GM18511 (cell line): Measurements from ENCODE around the gene LPO.

ENCODE experiments used
- ATAC-seq: cut with Tn5 transposase; IDR thresholded peaks from one replicate; pipeline ENCODE4 v1.9.1; 2021; ENCODE audit warnings: mild to moderate bottlenecking, moderate library complexity; ENCODE audit not compliant: unreplicated experiment

Gene LPO

DNA sequence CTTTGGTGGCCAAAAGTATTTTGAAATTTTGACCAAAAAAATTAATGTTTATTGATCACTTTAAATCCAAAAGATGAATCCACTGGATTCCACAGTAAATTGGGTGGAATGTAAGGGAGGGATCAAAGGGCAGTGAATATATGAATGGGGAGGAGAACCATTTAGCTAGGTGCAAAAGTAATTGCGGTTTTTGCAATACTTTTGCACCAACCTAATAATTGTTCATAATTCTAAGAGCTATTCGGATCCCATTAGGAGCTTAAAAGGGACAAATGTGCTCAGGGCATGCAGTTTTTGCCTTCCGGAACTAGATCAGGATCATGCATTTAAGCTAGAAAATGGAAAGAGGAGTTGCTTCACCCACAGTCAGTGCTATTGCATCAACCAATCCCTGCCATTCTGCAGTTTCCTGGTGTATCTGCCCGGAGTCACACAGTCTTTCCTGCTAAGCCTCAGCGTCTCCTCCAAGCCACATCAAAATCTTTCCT is at the start of gene LPO:
TSS of gene LPO (plus strand) at position 438 of the 488 bp plus-strand sequence. CDS start 4,396 bp downstream, outside the sequence.
- no peak for ATAC-seq

DNA sequence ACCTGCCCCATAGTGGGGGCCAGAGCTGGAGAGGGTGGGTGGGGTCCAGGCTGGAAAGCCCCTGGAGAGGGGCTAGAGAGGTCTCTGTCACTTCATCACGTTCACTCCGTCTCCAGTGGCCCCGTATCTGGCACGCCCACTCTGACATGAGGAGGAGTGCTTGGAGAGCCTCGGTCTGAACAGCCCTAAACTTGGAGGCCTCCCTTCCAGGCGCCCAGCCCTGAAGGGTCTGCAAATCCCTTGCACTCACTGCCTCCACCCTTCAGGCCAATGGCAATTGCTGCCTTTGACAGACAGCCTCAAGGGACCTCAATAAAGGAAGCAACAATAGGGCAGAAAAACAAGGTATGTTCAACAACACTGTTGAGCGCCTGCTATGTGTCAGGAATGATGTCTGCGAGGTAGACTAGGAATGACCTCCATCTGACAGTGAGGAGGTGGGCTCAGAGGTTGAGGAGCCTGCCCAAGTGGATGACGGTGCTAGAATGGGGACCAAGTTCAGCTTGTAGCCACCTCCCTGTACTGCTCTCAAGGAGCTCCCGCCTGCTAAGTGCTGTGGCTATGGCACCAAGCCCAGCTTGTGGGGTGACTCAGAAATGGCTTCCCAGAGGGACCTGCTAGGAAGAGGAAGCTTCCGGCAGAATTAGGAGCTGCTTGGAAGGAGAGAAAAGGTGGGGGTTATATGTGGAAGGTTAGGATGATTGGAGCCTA is 48.8 kb upstream of the LPO start:
- no peak for ATAC-seq

DNA sequence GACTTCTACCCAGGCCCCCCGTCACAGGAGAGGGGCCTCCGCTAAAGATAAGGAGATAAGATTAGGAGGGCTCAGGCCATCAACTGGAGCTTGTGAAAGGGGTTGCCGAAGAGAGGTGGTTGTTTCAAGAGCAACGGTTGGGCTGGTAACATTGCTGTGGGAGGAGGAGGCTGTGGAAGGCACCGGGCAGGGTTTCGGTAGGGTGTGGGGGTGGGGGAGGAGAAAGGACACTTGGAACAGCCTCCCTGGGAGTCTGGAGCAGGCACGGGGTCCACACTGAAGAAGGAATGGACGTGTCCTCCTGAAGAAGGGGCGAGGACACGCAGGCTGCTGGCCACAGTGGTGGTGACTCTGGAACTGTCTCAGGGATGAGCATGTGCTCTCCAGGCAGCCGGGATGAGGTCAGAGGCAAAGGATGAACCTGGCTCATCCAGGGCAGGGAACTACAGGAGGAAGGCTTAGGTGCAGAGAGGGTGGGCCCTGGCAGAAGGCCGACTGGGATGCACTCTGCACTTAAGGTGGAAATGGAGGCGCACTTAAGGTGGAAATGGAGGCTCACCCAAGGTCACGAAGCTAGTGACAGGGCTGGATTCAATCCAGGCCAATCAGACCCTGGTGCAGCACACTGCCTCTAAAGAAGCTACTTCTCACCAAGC is 47.0 kb upstream of the LPO start:
- ATAC-seq = no peak

DNA sequence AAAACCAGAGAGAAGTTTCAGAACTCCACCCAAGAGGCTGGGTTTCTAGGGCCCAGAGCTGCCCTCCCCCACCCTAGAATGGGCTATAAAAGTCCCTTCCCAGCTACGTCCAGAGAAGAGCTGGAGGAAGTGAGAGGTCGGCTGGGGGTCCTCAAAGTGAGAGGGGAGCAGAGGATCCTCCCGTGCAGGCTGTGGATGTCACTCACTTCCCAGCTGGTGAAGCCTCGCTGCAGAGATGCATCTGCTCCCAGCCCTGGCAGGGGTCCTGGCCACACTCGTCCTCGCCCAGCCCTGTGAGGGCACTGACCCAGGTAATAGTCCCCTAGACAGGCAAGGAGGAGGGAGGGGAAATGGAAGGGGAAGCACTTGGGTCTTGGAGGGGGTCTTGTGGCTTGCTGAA is 45.8 kb upstream of the LPO start, which contains the start of gene EPX:
TSS of gene EPX (plus strand) at position 115 of the 400 bp plus-strand sequence. CDS start at position 236, 121 bp downstream.
- ATAC-seq = no peak

DNA sequence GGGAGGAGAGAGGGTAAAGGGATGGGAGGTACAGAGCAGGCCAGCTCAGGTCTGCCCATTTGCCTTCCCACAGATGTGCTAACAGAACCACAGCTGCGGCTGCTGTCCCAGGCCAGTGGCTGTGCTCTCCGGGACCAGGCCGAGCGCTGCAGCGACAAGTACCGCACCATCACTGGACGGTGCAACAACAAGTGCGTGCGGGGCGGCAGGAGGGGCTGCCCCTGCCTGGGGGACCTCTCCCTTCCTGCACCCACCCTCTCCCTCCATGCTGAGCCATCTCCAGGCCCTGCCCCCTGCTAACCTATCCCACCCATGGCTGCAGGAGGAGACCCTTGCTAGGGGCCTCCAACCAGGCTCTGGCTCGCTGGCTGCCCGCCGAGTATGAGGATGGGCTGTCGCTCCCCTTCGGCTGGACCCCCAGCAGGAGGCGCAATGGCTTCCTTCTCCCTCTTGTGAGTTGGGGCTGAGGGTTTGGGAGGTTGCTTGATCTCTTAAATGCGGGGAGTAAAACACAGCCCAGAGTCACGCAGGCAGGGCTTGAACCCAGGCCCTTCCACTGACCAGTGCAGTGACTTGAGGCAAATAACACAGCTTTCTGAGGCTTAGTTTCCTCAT is 44.6 kb upstream of the LPO start:
- ATAC-seq = no peak

DNA sequence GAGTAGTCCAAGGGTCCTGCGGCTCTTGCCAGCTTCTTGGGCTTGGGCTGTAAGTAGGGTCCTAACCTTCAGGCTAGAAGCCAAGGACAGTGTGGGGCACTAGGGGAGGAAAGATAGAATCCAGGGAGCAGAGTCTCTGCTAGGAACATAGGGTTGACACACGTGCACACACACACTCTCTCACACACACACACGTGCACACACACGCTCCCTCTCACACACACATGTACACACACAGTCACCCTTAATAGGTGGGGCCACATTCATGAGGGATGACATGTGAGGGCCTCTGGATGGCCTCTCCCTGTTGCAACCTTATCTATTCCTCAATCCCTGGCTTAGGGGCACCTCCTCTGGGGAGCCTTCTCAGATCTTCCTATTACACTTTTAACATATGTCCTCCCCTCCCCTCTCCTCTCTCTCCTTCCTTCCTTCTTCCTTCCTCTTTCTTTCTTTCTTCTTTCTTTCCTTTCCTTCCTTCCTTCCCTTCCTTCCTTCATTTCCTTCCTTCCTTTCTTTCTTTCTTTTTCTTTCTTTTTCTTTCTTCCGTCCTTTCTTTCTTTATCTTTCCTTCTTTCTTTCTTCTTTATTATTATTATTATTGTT is 42.8 kb upstream of the LPO start:
- no peak for ATAC-seq

DNA sequence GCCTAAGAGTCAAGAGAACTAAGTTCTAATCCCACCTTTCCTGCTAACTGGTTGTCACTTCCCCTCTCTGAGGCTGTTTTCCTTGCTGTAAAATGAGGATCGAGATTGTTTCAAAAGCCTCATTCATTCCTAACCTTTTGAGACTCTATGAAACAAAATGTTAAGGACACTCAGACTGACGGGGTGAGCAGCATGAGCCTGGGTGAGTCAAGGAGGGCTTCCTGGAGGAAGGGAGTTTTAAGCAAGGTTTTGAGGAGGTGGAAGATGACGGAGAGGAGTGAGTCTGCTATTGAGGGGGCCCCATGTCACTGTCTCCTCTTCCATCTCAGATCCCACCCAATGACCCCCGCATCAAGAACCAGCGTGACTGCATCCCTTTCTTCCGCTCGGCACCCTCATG is 41.8 kb upstream of the LPO start:
- ATAC-seq = no peak

DNA sequence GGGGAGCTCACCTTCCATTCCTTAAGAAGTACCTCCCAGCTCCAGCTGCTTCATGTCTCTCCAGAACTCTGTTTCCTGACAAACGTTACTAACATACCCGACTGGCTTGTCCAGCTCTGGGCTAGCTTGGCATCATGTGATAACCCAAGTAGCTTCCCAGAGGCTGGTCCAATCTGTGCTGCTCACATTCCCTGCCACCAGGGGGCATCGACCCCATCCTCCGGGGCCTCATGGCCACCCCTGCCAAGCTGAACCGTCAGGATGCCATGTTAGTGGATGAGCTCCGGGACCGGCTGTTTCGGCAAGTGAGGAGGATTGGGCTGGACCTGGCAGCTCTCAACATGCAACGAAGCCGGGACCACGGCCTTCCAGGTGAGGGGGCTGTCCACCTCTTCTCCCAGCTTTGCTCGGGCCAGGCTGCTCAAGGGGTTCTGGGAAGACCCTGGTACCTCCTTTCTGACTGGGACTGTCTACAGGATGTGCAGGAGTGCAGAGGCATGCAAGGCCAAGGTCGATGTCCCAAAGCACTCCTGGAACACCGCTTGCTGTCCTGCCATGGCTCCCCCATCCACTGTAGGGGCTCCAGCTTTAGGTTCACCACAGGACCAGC is 38.3 kb upstream of the LPO start:
- no peak for ATAC-seq

DNA sequence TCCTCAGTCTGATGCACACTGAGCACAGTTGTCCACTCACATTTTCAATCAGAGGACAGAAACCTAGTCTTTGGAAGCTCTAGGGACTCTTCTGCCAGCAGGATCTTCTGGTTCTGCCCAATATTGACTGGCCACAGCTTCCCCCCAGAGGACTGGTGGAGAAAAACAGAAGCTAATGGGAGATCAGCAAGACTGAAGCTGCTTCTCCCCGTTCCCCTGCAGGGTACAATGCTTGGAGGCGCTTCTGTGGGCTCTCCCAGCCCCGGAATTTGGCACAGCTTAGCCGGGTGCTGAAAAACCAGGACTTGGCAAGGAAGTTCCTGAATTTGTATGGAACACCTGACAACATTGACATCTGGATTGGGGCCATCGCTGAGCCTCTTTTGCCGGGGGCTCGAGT is 35.5 kb upstream of the LPO start:
- ATAC-seq = no peak

DNA sequence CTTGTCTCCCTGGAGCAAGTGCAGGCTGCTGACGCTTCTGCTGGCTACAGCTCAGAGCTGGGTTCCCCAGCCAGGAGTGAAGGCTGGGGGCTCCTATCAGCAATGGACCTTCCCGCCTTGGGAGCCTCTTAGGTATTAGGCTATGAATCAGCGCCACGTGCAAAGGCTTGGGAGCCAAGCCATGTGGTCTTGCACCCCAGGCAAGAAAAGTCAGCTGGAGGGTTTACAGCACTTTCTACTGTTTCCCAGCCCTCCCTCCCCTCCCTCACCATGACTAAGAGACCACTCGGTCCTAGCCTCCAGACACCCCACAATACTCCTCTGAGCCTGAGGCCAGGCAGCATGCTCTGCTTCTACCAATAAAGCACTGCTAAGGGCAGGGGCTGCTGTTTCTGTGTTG is 33.6 kb upstream of the LPO start:
- ATAC-seq = no peak

DNA sequence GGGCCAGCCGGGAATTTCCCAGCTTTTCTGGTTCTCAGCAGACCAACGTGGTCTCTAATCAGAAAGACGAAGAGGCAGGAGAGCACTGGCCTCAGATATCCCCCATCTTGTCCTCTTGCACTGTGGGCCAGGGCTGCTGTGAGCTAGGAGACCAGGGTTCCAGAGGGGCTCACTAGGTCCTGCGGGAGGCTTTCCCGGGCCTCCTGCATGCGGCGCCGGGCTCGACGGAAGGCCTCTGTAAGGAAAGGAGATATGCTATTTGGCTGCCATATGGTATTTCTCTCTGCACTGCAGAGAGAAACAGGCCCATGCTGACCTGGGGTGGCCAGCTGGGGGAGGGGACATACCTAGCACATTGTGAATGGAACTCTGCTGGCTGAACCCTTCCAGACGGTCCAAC is 32.4 kb upstream of the LPO start:
- ATAC-seq = no peak

DNA sequence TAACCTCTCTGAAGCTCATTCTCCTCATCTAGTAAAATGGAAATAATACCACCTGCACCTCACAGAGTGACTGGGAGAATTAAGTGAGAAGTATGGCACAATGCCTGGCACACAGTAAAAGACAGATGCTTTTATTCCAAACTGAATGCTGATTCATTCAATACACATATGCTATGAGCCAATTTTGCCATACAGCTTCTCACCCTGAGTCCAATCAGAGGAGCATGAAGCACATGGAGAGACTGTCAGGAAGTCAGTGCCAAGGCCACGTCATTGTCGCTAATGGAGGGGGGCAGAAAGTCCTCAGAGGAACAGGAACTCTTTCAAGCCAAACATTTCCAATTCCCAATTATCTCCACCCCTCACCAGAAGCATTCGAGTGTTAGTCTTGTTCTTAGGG is 30.9 kb upstream of the LPO start:
- no peak for ATAC-seq

DNA sequence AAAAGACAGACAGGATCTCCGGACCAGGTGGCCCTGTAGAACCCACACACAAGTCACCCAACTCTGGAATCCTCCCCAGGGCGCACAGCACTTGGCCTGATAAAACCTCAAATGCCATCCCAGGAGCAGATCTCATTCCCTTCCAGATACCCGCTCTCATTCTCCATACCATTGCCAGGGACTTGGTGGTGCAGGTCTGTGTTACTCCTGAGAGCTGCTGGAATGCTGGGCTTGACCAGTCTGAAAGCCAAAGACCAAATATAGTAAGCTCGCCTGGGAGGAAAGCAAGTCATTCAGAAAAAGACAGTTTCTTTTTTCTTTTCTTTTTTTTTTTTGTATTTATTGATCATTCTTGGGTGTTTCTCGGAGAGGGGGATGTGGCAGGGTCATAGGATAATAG is 30.0 kb upstream of the LPO start:
- ATAC-seq = no peak

DNA sequence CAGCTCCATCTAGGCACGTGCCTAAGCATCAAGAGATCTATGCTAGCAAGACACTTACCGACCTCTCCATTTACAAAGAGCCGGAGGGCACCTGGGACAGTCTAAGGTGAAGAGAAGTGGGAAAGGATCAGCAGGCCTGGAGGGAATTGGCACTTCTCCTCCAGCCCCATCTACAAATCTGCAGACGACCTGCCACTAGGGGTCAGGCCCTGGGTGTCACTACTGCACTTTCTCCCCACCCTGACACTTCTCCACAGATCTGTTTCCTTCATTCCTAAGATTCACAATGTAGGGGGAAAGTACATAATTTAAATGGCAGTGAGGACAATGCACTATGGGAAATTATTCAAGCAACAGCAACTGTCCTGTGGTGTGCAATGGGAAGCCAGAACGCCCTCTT is 27.5 kb upstream of the LPO start:
- no peak for ATAC-seq

DNA sequence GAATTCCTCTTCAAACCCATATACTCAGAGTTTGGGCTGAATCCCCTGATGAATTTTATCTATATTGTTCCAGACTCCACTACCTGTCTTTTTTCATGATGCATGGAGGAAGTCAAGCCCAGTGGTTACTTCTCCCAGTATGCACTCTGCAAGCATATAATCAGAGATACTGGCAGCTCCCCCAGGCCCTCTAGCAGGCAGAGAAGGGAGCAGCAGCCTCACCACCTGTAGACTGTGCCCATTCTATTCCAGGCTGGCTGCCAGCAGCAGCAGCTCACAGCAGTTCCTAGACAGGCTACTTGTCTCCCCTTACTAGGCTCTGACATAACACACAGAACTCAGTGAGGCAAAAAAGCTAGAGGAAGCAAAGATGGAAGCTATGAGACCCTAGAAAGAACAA is 22.7 kb upstream of the LPO start:
- no peak for ATAC-seq

DNA sequence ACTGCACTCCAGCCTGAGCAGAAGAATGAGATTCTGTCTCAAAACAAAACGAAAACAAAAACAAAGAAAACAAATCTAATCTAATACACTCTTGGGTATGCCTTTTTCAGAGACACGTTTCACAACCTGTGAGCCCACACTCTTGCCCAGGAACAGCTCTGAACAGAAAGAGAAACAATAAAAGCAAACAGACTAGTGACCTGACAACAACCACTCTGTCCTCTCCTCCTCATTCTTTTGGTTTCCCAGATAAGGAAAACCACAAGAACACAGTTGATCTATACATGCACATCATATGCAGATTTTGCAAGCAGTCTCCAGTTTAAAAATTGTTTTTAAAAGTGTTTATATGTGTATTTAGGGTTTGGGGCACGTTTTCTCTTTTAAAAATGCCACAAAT is 20.6 kb upstream of the LPO start:
- ATAC-seq = no peak

DNA sequence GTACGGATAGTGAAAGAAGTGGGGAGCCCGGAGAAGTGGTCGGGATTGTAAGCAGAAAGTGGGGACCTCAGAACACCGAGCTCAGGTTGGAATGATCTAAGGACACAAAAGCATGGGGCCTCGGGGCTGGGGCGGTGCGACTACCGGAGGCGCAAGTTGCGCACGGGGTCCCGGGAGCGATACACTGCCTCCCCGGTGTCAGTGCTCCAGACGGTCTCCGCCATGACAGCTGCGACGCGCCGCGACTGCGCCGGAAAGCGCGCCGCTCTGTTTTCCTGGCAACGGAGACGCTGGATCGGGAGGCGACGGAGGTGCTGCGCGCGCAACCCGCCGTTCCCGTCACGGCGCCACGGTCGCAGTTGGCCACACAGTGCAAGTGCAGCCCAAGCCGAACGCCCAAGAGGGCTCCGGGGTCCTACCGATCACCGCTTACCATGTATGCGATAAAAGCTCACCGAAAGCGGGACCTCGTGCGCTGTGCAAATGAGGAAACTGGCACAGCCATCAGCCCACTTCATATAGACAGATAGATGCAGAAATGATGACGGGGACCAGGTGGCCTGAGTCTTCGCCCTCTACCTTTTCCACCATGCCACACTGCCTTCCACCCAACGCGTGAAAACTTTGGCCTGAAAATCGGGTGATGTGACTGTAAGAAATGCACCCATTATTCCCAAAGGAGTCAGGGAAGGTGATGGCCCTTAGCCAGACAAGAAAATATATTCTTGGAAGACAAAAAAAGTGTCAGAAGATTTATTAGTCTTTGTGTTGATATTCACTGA is 19.2 kb upstream of the LPO start, which contains the start of gene MKS1:
TSS of gene MKS1 (minus strand) at position 249 of the 782 bp plus-strand sequence. CDS start at position 224, 25 bp downstream.
- ATAC-seq = peak; percentile 96

DNA sequence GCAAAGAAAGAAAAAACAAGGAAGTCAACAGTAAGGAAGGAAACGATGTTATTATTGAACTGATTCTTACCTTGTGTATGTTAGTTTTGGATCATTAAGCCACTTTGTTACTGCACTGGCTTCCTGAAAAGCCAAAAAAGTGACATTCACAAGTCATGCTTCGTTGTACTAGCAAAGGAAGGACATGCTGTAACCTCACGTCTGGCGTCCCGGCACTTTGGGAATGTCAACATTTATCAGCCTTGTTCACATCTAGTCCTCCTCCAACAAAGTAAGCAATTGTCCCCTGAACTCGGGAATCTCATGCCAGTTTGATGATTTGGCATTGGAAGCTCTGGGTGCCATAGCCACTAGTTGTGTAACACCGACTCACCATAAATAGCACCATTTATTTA is 18.6 kb upstream of the LPO start:
- ATAC-seq = no peak

DNA sequence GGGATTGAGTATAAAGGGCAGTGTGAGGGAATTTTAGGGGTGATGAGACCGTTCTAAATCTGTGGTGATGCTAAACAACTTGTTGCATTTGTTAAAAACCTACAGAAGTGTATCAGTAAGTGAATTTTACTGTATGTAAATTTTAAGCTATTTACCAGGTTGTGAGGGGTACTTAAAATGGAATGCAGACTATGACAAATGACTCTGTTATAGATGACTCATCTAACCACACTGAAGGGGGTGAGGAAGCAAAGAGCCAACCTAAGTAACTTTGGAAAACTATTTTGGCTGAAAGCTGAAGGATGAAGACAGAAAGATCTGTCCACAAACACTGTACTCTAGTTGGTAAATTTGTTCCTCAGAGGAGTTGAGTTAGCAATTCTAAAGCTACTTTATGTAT is 14.1 kb upstream of the LPO start:
- no peak for ATAC-seq

DNA sequence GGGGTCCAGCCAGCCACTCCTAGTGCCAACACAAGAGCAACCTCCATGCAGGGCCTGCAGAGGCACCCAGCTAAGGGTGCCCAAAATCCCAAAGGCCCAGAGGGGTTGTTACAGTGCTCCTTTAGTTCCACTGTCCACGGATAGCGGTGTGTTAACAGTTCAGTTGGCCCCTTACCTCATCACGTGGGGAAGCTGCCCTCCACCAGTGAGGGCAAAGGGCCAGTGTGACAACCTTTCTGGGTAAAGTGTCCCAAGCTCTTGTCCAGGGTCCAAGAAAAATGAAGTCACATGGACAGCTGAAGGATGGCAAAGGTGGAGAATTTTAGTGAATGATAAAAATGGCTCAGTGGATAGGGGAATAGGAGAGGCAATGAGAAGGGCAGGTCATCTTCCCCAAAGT is 10.7 kb upstream of the LPO start:
- no peak for ATAC-seq
